Measurements from ENCODE around the gene SMO.

DNA sequence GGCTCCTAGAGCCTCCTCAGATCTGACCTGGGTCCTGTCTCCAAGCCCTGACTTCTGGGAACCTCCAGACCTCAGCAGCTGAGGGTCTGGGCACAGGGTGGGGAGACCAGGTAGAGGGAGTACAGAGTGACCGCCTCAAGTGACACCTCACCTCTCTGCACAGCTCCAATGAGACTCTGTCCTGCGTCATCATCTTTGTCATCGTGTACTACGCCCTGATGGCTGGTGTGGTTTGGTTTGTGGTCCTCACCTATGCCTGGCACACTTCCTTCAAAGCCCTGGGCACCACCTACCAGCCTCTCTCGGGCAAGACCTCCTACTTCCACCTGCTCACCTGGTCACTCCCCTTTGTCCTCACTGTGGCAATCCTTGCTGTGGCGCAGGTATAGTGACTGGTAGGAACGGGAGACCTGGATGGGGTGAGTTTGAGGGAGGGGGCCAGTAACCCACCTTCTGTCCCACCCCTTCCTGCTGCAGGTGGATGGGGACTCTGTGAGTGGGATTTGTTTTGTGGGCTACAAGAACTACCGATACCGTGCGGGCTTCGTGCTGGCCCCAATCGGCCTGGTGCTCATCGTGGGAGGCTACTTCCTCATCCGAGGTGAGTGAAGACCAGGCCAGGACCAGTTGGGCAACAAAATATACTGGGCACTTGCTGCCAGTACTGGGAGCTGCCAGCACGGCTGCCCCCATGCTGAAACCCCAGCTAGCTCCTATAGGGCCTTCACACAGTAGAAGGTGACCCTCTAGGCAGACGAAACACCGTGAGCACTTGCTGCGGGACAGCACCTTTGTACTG lies 17.8 kb downstream of the SMO start:
- TF ChIP-seq, protein P1, sequence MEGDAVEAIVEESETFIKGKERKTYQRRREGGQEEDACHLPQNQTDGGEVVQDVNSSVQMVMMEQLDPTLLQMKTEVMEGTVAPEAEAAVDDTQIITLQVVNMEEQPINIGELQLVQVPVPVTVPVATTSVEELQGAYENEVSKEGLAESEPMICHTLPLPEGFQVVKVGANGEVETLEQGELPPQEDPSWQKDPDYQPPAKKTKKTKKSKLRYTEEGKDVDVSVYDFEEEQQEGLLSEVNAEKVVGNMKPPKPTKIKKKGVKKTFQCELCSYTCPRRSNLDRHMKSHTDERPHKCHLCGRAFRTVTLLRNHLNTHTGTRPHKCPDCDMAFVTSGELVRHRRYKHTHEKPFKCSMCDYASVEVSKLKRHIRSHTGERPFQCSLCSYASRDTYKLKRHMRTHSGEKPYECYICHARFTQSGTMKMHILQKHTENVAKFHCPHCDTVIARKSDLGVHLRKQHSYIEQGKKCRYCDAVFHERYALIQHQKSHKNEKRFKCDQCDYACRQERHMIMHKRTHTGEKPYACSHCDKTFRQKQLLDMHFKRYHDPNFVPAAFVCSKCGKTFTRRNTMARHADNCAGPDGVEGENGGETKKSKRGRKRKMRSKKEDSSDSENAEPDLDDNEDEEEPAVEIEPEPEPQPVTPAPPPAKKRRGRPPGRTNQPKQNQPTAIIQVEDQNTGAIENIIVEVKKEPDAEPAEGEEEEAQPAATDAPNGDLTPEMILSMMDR (conservative IDR thresholded peaks at IDR 0.05; ENCODE audit: low read depth, low read length), result no peak
- no peak for TF ChIP-seq EZH2 (IDR thresholded peaks at IDR 0.05; ENCODE audit: low read length, unreplicated experiment)
- no peak for TF ChIP-seq EZH2phosphoT487 (IDR thresholded peaks at IDR 0.05; ENCODE audit: borderline replicate concordance, low read length)
